Stimulated activated CD4-positive, alpha-beta T cell treated with anti-CD3 and anti-CD28 coated beads, TNF-alpha, amount 100 ng/mL, for 24 hours (primary cell): ENCODE data around the gene CDC42EP1.
"Not testable (repeated sequence)": the region's sequence is repeated elsewhere in the genome, so short reads cannot be mapped to it uniquely, and the experiment has no call there.

ENCODE experiments used
- DNase-seq, 3 experiments: peaks; one replicate each; pipeline ENCODE4 v3.0.0-alpha.2; 2020; ENCODE audit warnings: low read depth in 3 of 3

Gene CDC42EP1

GRCh38 chr22:37533995-37534394 is 26.3 kb upstream of the CDC42EP1 start:
- no peak for DNase-seq

DNA sequence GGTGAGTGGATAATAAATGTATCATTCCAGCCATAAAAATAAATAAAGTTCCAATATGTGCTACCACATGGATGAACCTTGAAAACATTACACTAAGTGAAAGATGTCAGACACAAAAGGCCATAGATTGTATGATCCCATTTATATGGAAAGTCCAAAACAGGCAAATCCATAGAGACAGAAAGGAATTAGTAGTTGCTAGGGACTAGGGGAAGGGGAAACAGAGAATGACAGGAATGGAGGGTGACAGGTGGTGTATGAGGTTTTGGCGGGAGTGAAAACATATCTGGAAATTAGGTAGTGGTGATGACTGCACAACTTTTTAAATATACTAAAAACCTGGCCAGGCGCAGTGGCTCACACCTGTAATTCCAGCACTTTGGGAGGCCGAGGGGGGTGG is 25.8 kb upstream of the CDC42EP1 start:
- DNase-seq = no peak

GRCh38 chr22:37535159-37535558 is 25.1 kb upstream of the CDC42EP1 start:
- DNase-seq = no peak

- peak; percentile 80 to 89 (median 86) for DNase-seq
Observed at GRCh38 chr22:37538590-37539357, 21.5 kb upstream of the CDC42EP1 start.

- DNase-seq = not testable (repeated sequence)
Observed at GRCh38 chr22:37539790-37540189, 20.5 kb upstream of the CDC42EP1 start.

DNA sequence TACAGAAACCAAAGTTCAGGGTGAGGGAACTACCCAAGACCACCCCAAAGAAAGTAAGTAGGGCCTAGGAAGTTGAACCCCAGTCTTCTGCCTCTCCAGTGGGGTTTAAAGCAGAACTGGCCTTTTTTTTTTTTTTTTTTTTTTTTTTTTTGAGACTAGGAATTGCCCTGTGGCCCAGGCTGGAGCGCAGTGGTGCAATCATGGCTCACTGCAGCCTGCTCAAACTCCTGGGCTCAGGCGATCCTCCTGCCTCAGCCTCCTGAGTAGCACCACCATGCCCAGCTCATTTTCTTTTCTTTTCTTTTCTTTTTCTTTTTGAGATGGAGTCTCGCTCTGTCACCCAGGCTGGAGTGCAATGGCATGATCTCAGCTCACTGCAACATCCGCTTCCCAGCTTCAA is 17.9 kb upstream of the CDC42EP1 start:
- not testable (repeated sequence) for DNase-seq

- DNase-seq = no peak
Observed at GRCh38 chr22:37542959-37543358, 17.3 kb upstream of the CDC42EP1 start.

GRCh38 chr22:37544955-37545702 is 15.2 kb upstream of the CDC42EP1 start:
- peak in 2 of 3 experiments; percentile 20 to 61 for DNase-seq

GRCh38 chr22:37545703-37546436 is 14.4 kb upstream of the CDC42EP1 start:
- DNase-seq = no peak

- DNase-seq = no peak
Observed at GRCh38 chr22:37546437-37547250, 13.6 kb upstream of the CDC42EP1 start.

DNA sequence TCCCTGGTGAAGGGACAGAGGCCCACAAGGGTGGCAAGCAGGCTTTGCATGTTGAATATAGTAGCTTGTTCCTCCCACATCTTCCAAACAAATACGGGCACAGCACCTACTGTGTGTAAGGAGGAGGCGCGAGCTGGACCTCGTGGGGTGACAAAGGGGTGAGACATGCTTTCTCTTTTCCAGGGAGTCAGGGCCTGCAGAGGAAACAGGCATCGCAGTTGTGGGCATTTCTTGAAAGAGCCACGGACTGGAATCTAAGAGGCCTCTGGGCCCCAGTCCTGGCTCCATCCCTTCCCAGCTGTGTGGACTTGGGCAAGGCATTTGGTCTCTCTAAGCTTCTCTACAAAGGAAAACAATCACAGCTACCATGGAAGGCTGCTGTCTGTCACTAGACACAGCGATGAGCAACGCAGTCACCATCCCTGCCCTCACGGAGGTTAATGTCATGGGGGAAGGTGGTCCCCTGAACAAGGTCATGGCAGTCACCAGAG is 13.0 kb upstream of the CDC42EP1 start:
- no peak for DNase-seq

- no peak for DNase-seq
Observed at GRCh38 chr22:37549704-37550059, 10.6 kb upstream of the CDC42EP1 start.

DNA sequence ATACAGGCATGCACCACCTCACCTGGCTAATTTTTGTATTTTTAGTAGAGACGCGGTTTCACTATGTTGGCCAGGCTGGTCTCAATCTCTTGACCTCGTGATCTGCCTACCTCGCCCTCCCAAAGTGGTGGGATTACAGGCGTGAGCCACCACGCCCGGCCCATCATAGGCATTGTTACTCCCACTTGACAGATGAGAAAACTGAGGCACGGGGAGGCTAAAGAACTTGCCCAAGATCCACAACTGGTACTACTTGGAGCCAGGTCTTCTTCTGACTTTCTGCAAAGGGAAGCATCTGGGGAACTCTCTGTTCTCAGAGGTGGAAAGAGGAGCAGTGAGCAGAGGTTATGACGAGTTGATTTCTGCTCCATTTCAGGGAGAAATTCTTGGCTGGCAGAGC is 9.4 kb upstream of the CDC42EP1 start:
- not testable (repeated sequence) for DNase-seq

GRCh38 chr22:37551981-37552380 is 8.3 kb upstream of the CDC42EP1 start:
- no peak for DNase-seq

GRCh38 chr22:37552524-37553163 is 7.6 kb upstream of the CDC42EP1 start:
- DNase-seq = no peak

DNA sequence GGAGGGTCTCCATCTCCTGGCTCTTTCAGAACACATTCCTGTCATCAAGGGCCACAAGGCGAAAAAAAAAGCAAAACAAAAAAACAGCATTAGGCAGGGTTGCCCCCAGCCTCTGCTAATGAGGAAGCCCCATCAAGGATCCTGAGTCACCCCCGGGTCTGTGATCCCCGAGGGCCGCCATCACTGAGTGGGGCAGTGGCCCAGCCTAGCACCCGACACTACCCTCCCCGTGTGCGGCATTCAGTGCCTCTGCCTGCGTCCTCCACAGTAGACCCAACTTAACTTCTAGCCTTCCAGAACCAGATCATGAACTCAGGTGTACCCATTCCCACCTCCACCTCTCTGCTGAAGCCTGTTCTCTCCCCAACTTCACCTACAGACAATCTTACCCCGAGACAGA is 6.6 kb upstream of the CDC42EP1 start:
- DNase-seq = no peak

- no peak for DNase-seq
Observed at GRCh38 chr22:37555029-37555428, 5.3 kb upstream of the CDC42EP1 start.

DNA sequence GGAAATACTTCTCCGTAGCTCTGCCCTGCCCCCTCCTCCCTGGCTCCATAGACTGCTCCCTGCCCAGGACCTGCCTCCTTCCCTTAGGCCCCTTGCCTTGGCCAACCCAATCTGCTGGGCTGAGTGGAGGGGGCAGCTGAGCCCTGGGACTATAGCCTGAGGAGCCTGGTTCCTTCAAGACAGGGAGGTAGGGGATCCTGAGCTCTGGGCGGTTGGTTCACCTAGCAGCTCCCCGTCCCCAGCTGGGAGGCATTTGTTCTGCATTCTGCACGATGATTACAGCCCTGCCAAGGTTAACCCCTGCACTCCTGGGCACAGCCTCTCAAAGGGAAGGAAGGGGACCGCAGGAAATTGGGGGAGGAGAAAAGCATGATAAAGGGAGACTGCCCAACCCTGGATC is 3.6 kb upstream of the CDC42EP1 start:
- no peak for DNase-seq

GRCh38 chr22:37557321-37558001 is 2.8 kb upstream of the CDC42EP1 start:
- no peak for DNase-seq

- no peak for DNase-seq
Observed at GRCh38 chr22:37558815-37559214, 1.5 kb upstream of the CDC42EP1 start.
